GM12892 (cell line): ENCODE measurements around the gene PDZK1.
A peak's percentile ranks its signal among the peaks of the same experiment; 100 is the strongest.
"Not testable (repeated sequence)": the region's sequence is repeated elsewhere in the genome, so short reads cannot be mapped to it uniquely, and the experiment has no call there.

Source experiments
- DNase-seq: peaks from one replicate; pipeline ENCODE4 v3.0.0; 2011; ENCODE audit not compliant: insufficient read length
- FAIRE-seq: peaks from 2 replicates; lab custom pipeline; 2011; peaks lifted over from hg19 to GRCh38; lab: Jason Lieb, UNC
- POLR2A ChIP-seq: IDR thresholded peaks from 2 replicates; pipeline ENCODE4 v1.6.1; 2011; ENCODE audit warnings: low read depth, low read length, control low read depth
- POLR2AphosphoS5 ChIP-seq: IDR thresholded peaks from 2 replicates; pipeline ENCODE4 v1.6.1; 2011; ENCODE audit warnings: low read depth, low read length, control low read depth
- TAF1 ChIP-seq: IDR thresholded peaks from 2 replicates; pipeline ENCODE4 v1.6.1; 2011; ENCODE audit warnings: low read depth, mild to moderate bottlenecking, control low read depth, low read length, borderline replicate concordance

The PDZK1 gene

DNA sequence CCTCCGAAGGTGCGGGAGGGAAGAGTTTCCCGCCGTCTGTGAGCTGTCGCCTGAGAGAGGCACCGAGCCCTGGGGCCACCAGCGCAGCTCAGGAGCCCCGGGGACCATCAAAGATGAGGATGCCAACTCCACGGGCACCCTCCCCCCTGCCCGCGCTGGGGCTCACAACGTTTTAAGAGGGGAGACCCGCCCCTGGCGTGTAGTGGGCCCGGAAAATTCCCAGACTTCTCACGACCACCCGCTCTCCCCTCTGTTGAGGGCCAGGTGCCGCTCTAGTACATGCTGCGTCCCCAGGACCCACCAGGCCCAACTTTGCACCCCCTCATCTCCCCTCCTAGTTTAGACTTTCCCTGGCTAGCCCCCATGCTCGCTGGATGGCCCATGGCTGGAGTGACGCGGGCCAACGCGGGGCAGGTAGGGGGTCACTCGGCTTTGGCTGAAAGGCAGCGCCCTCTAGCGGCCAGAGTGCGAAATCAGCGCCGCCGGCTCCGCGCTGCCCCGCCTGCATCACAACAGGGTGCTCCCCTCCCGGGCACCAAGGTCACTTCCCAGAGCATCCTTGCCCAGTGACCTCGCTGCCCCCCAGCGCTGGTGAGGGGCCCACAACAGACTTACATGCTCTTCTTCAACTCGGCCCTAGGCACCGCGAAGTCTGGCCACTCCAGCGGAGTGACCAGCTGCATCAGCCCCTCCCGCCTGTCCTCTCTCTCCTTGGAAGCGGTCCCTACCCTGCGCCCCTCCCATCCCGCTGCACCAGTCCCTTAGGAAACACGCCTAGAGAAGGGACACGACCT lies 13.9 kb upstream of the PDZK1 start:
- DNase-seq (peak; percentile 61), FAIRE-seq (peak; percentile 80)
- TF ChIP-seq TAF1 (no peak), POLR2A (no peak), POLR2AphosphoS5 (no peak)

DNA sequence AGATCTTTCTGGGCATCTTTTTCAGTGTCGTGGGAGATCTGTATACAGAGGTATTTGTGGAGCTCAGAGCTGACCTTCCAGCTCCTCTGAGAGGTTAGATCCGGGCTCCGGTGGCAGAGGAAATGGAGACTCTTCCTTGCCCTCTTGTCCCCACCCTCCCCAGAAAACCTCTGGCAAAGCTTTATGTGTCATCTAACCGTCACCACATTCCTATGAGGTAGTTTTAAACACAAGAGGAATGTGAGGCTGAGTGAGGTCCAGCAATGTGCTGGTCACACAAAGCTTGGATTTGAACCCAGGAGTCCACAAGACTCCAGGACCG lies 13.3 kb upstream of the PDZK1 start:
- FAIRE-seq, result no peak
- no peak for TF ChIP-seq TAF1
- TF ChIP-seq POLR2AphosphoS5, result no peak
- no peak for TF ChIP-seq POLR2A
- no peak for DNase-seq

DNA sequence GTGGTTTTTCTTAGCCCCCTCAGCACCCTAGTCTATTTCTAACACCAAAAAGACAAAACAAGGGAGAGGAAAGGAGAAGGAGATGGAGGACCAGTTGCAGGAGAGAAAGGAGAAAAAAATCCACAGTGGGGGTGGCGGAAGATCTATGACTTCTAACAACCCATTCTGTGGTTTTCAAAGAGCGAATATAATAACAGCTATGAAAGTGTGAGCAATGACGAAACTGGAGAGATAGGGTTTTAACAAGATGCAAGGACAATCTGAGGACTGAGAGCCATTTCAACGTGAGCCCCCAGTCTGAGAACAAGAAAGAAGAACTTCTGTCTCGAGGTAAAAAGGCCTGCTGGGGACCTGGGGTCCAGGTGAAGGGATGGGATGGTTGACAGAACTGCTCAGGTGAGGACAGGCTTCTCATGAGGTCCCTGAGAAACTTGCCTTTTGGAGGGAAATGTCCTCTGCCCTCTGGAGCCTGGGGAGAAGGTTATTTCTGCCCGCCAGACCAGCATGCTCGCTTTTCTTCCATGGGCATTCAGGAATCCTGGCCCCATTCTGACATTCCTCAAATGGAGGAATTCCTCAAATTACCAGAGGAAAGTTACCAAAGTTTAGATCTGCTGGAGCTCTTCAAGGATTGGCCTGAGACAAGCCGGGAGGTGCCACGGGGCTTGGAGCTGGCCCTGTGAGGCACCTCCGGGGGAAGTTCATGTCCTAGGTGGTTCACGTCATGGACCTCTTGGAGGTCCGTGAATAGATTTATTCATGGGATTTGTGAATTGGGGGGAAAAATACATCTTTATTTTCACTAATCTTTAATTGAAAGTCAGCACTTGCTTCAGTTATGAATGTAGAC lies 12.3 kb upstream of the PDZK1 start, which contains the start of gene CD160:
Gene CD160, plus strand, starts transcription at position 270 of the 850 bp plus-strand sequence. CDS start 8,829 bp downstream, outside the sequence.
- DNase-seq (no peak), FAIRE-seq (peak; percentile 82)
- TF ChIP-seq TAF1, result no peak
- TF ChIP-seq POLR2A, result no peak
- no peak for TF ChIP-seq POLR2AphosphoS5

DNA sequence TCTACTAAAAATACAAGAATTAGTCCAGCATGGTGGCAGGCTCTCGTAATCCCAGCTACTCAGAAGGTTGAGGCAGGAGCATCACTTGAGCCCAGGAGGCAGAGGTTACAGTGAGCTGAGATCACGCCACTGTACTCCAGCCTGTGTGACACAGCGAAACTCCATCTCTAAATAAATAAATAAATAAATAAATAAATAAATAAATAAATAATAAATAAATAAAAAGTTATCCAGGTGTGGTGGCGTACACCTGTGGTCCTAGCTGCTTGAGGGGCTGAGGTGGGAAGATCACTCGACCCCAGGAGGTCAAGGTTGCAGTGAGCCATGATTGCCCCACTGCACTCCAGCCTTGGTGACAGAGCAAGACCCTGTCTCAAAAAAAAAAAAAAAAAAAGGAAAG lies 11.3 kb upstream of the PDZK1 start:
- FAIRE-seq, DNase-seq: not testable (repeated sequence)

DNA sequence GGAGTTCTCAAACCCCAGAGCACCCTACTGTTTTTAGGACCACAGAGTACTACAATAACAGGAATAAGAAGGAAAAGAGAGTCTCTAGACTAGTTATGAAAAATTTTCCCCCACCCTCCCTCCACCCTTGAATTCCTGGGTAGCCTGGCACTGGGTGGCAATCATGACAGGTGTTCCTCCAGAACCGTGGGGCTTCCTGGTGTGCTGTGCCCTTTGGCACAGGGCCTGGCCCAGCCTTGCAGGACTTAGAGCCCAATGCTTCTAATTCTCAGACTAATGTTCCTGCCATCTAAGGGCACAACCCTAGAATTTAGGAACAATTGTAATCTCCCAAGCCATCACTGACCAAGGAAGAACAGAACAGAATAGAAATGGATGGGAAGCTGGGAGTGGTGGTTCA lies 10.7 kb upstream of the PDZK1 start:
- TF ChIP-seq TAF1, result no peak
- TF ChIP-seq POLR2AphosphoS5, result no peak
- no peak for TF ChIP-seq POLR2A
- DNase-seq, result no peak
- no peak for FAIRE-seq

DNA sequence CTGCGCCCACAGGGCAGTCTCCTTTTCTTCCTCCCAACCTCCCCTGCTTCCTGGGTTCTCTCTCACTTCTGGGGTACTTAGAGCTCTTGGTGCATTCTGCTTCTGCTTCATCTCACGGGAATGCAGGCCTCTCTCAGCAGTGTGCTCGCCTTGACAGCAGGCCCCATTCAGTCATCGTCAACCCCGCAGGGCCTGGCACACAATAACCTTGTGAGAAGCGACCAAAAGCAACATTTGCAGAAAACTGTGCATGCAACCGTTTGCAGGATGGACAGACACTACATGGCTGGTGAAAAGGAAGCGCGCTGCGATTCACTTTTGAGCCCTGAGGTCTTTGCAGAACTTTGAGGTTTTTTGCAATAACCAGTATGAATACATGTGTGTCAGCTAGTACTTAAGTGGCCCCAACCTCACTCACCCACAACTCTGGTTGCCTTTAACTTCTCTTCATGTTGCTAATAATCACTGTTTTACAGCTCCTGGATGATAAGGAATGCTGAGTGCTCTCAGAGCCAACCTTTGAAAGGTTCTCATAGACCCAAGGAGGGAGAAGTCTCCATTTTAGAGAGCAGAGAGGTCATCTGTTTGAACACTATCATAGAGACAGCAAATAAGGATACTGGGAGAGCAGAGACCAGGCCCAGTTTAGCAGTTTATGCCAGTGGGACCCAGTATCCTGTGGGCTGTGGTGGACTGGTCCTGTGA lies 9.6 kb upstream of the PDZK1 start:
- DNase-seq (no peak), FAIRE-seq (no peak)
- TF ChIP-seq TAF1 (no peak), POLR2A (no peak)

DNA sequence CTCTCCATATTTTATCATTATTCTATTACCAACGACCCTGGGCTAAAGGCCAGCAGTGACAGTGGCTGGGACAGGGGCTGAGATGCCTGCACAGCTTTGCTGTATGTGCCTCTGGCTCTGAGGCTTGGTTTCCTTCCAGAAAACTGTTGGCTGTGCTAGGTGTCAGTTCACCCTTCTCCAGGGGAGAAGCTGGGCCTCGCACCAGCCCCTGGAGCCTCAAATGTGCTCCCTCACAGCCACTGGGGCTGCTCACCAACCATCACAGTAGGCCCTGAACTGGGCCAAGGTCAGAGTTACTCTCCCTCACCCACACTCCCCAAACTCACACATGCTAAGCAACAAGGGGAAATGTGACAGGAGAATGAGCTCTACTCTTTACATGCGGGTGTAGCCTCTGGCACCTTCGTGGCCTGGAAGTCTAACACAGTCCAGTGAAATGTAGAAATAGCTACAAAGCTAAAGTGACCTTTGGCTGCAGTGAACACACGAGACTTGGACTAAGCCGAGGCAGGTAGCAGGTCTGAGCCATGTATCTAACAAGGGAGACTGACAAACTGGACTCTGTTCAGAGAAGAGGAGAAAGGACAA lies 7.5 kb upstream of the PDZK1 start:
- TF ChIP-seq POLR2A, result no peak
- TF ChIP-seq TAF1, result no peak
- TF ChIP-seq POLR2AphosphoS5, result no peak
- FAIRE-seq (no peak), DNase-seq (no peak)

DNA sequence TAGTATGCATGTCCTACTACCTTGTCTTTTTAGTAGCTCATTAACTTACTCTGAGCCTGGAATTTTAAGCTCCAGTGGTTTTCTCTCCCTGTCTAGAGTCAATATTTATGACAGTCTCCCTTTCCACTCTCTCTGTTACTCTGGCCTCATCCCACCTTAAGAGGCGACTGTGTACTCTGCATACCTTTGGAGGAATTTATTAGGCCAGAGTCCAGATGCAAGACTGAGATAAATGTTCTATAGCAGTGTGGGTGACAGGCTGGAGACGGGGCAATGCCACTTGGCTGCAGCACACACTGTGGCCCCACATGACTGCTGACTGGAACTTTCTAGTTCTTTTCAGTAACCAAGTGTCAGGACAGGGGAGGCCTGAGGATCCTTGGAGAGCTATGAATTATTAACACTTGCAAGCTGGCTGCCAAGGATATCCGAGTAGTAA lies 4.1 kb upstream of the PDZK1 start:
- TF ChIP-seq TAF1 (no peak), POLR2A (no peak), POLR2AphosphoS5 (no peak)
- FAIRE-seq, result no peak

DNA sequence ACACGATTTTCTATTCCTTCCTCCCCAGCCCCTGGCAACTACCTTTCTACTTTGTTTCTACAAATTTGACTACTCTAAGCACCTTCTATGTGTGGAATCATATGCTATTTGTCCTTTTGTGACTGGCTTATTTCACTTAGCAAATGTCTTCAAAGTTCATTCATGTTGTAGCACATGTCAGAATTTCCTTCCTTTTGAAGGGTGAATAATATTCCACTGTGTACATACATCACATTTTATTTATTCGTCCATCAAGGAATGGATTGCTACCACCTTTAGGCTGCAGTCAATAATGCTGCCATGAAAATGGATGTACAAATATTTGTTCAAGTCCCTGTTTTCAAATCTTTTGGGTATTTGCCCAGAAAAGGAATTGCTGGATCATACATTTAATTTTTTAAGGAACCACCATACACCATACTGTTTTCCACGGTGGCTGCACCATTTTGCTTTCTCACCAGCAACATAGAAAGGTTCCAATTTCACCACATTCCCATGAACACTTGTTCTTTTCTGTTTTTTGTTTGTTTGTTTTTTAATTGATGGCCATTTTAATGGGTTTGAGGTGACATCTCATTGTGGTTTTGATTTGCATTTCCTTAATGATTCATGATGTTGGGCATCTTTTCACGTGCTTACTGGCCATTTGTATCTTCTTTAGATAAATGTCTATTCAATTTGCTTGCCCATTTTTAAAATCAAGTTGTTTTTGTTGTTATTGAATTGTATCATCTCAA lies 3.3 kb upstream of the PDZK1 start:
- DNase-seq (no peak), FAIRE-seq (no peak)
- TF ChIP-seq TAF1 (no peak), POLR2A (no peak), POLR2AphosphoS5 (no peak)

More for the DNA sequence above, 4.1 kb upstream of the PDZK1 start:
- DNase-seq, result no peak

DNA sequence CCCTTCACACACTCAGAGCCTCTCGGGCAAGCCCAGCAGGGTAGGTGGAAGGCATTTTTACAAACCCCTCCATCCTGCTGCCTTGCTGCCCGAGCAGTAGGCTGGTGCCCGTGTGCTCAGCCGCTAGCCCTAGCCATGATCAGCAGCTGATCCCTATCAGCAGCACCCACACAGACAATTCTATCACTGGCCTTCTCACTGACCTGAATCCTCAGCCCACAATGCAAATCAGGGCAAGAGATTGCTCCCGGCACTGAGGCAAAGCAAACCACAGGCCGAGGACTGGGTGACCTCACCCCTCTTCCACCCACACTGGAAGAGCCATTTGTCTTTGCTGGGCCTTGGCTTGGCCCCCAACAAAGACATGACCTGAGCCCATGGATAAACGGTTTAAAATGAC lies 895 bp upstream of the PDZK1 start:
- TF ChIP-seq POLR2AphosphoS5, result no peak
- TF ChIP-seq TAF1, result no peak
- TF ChIP-seq POLR2A, result no peak
- peak; percentile 9 for FAIRE-seq

DNA sequence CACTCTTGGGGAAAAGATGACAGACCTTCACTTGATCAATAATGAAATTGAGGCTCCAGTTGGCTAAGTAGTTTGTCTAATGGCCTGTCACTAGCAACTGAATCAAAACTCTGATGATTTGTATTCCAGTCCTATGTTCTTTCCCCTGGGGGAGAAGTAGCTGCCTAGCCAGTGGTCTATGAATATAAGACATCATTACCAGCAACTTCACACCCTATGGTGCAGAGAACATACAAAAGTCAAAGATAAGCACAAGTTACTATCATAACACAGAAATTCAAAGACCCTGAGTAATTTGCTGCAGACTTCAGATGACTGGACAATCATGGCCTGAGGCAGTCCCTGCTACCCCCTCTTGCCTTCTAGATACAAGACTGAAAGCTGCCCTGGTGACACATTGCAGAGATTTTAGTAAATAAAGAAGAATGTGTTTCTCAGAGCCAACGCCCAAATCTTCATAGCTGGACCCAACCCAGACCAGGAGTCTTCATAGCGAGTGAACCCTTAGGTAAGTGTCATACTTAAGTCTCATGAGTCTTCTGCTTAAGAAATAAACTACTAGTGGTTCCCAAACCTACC lies 993 bp downstream of the PDZK1 start:
- no peak for TF ChIP-seq POLR2A
- TF ChIP-seq TAF1, result no peak
- TF ChIP-seq POLR2AphosphoS5, result no peak
- DNase-seq (no peak), FAIRE-seq (no peak)

More for the DNA sequence above, 895 bp upstream of the PDZK1 start:
- DNase-seq, result no peak
